H1 (cell line): Measurements from ENCODE around the gene ATP6V1B1. TPM values are rescaled to one million over a fixed set of nuclear protein-coding genes. Genes with fewer than 3 reads are reported as not detected.

ENCODE experiments used
- CTCF ChIA-PET: fragments of 300-600 bp; sonication (Branson Sonifier 250); formaldehyde crosslinking; loops from one replicate; lab custom pipeline; 2021; ENCODE audit not compliant: partially characterized antibody; lab: Charles Lee
- POLR2A ChIA-PET: fragments of 300-600 bp; sonication (Branson Sonifier 250); formaldehyde crosslinking; loops from one replicate; lab custom pipeline; 2021; ENCODE audit warnings: inconsistent platforms; ENCODE audit not compliant: partially characterized antibody; lab: Charles Lee
- DNase-seq, 2 experiments: peaks; one replicate each; pipeline versions ENCODE4 v3.0.0 to v3.0.0-alpha.2; 2010 to 2022; ENCODE audit warnings: low spot score in 2 of 2, low read depth in 1 of 2, mixed read lengths in 1 of 2
- FAIRE-seq: peaks from 2 replicates; lab custom pipeline; 2011; peaks lifted over from hg19 to GRCh38; lab: Jason Lieb, UNC
- H2AFZ ChIP-seq: 2 replicates; pipeline ENCODE4 v1.8.1; 2012; ENCODE audit warnings: low read length, inconsistent platforms
- H2AK5ac ChIP-seq: 2 replicates; pipeline ENCODE4 v1.6.1; 2013; ENCODE audit warnings: low read depth, low read length
- H2BK120ac ChIP-seq: replicated peaks from 2 replicates; pipeline ENCODE3; 2013; ENCODE audit warnings: low read depth, low read length, inconsistent platforms
- H2BK12ac ChIP-seq: 2 replicates; pipeline ENCODE4 v1.6.1; 2013; ENCODE audit warnings: low read depth, low read length
- H2BK15ac ChIP-seq: 2 replicates; pipeline ENCODE4 v1.6.1; 2013; ENCODE audit warnings: low read length
- H2BK20ac ChIP-seq: 2 replicates; pipeline ENCODE4 v1.6.1; 2013; ENCODE audit warnings: low read length
- H2BK5ac ChIP-seq: 2 replicates; pipeline ENCODE4 v1.6.1; 2013; ENCODE audit warnings: low read depth, low read length
- H3K14ac ChIP-seq: 2 replicates; pipeline ENCODE4 v1.6.1; 2013; ENCODE audit warnings: inconsistent platforms; ENCODE audit not compliant: insufficient read length
- H3K18ac ChIP-seq: 2 replicates; pipeline ENCODE4 v1.6.1; 2013; ENCODE audit warnings: low read length; ENCODE audit errors: extremely low read depth
- H3K23ac ChIP-seq: 2 replicates; pipeline ENCODE4 v1.6.1; 2013; ENCODE audit warnings: inconsistent platforms; ENCODE audit not compliant: insufficient read length
- H3K23me2 ChIP-seq: 2 replicates; pipeline ENCODE4 v1.6.1; 2013; ENCODE audit warnings: low read depth, low read length
- H3K27ac ChIP-seq: 2 replicates; pipeline ENCODE4 v1.6.1; 2011; ENCODE audit warnings: low read depth, low read length, inconsistent platforms
- H3K27me3 ChIP-seq, 4 experiments: replicated peaks in 1 of 4; 1 replicate in 1 of 4; 2 replicates in 3 of 4; pipeline versions ENCODE4 v1.6.1 to v1.8.1; 2011 to 2013; ENCODE audit warnings: low read length in 3 of 4, mild to moderate bottlenecking in 3 of 4, inconsistent platforms in 2 of 4, mixed read lengths in 2 of 4, moderate library complexity in 1 of 4; ENCODE audit not compliant: control insufficient read depth in 3 of 4, insufficient read depth in 3 of 4; ENCODE audit errors: extremely low read depth in 1 of 4
- H3K36me3 ChIP-seq, 4 experiments: 2 replicates each; pipeline versions ENCODE4 v1.6.1 to v1.8.1; 2011 to 2013; ENCODE audit warnings: mild to moderate bottlenecking in 4 of 4, low read length in 3 of 4, moderate library complexity in 2 of 4, control low read depth in 1 of 4, inconsistent platforms in 1 of 4; ENCODE audit not compliant: insufficient read depth in 4 of 4, control insufficient read depth in 2 of 4
- H3K4ac ChIP-seq: replicated peaks from 2 replicates; pipeline ENCODE3; 2013; ENCODE audit warnings: low read length, low read depth, mixed read lengths, inconsistent platforms; ENCODE audit not compliant: insufficient read length
- H3K4me1 ChIP-seq, 4 experiments: replicated peaks in 1 of 4; 1 replicate in 1 of 4; 2 replicates in 3 of 4; pipeline versions ENCODE4 v1.6.1 to v1.8.1; 2011 to 2013; ENCODE audit warnings: low read length in 3 of 4, inconsistent platforms in 2 of 4, mixed read lengths in 1 of 4; ENCODE audit not compliant: insufficient read depth in 4 of 4, control insufficient read depth in 3 of 4
- H3K4me2 ChIP-seq, 2 experiments: 2 replicates each; pipeline versions ENCODE4 v1.6.1 to v1.8.1; 2011 to 2013; ENCODE audit warnings: low read depth in 2 of 2, low read length in 2 of 2, control low read depth in 1 of 2, inconsistent platforms in 1 of 2, mild to moderate bottlenecking in 1 of 2; ENCODE audit not compliant: insufficient read depth in 1 of 2
- H3K4me3 ChIP-seq, 4 experiments: fragments of 200-600, 300-600 bp in 1 of 4; sonication (generic), shearing (Covaris generic), sonication (Bioruptor Twin) in 1 of 4; 2 replicates each; pipeline versions ENCODE4 v1.5.1 to v1.8.1; 2011 to 2016; ENCODE audit warnings: low read length in 4 of 4, low read depth in 3 of 4, control low read depth in 2 of 4, inconsistent platforms in 2 of 4, mild to moderate bottlenecking in 2 of 4, mixed read lengths in 1 of 4, moderate library complexity in 1 of 4; ENCODE audit not compliant: insufficient read depth in 2 of 4; ENCODE audit errors: extremely low read depth in 1 of 4
- H3K56ac ChIP-seq: replicated peaks from 2 replicates; pipeline ENCODE3; 2013; ENCODE audit warnings: low read depth, mild to moderate bottlenecking, mixed read lengths, low read length, inconsistent platforms; ENCODE audit not compliant: insufficient read length
- H3K79me1 ChIP-seq: 2 replicates; pipeline ENCODE4 v1.6.1; 2013; ENCODE audit warnings: low read depth, low read length, control low read depth
- H3K79me2 ChIP-seq, 2 experiments: 2 replicates each; pipeline versions ENCODE4 v1.6.1 to v1.8.1; 2012 to 2013; ENCODE audit warnings: low read length in 2 of 2, mild to moderate bottlenecking in 2 of 2, inconsistent platforms in 1 of 2; ENCODE audit not compliant: insufficient read depth in 2 of 2, control insufficient read depth in 1 of 2
- H3K9ac ChIP-seq, 4 experiments: replicated peaks in 1 of 4; 1 replicate in 1 of 4; 2 replicates in 3 of 4; pipeline versions ENCODE4 v1.6.1 to v1.8.1; 2011 to 2013; ENCODE audit warnings: low read depth in 3 of 4, low read length in 3 of 4, control low read depth in 2 of 4, mild to moderate bottlenecking in 2 of 4, moderate library complexity in 2 of 4, inconsistent platforms in 1 of 4; ENCODE audit errors: extremely low read depth in 1 of 4
- H3K9me3 ChIP-seq, 2 experiments: 2 replicates each; pipeline versions ENCODE4 v1.6.1 to v1.8.1; 2012 to 2013; ENCODE audit warnings: mild to moderate bottlenecking in 2 of 2, moderate library complexity in 2 of 2, control low read depth in 1 of 2, inconsistent platforms in 1 of 2, low read depth in 1 of 2, low read length in 1 of 2, mixed read lengths in 1 of 2; ENCODE audit not compliant: insufficient read depth in 2 of 2
- H4K20me1 ChIP-seq, 2 experiments: replicated peaks in 1 of 2; 2 replicates each; pipeline versions ENCODE3 to v1.8.1; 2011 to 2013; ENCODE audit warnings: inconsistent platforms in 2 of 2, low read length in 2 of 2, mild to moderate bottlenecking in 1 of 2; ENCODE audit not compliant: insufficient read depth in 2 of 2, control insufficient read depth in 1 of 2
- H4K5ac ChIP-seq: 2 replicates; pipeline ENCODE4 v1.6.1; 2013; ENCODE audit warnings: low read length, low read depth, mixed read lengths, inconsistent platforms; ENCODE audit not compliant: insufficient read length
- H4K8ac ChIP-seq: 2 replicates; pipeline ENCODE4 v1.8.0; 2013; ENCODE audit warnings: mild to moderate bottlenecking, moderate library complexity, low read length, inconsistent platforms; ENCODE audit not compliant: insufficient read depth; ENCODE audit errors: extremely low read depth
- H4K91ac ChIP-seq: replicated peaks from 2 replicates; pipeline ENCODE3; 2013; ENCODE audit warnings: low read length, mixed read lengths, inconsistent platforms; ENCODE audit not compliant: insufficient read length
- CTCF ChIP-seq, 3 experiments: IDR thresholded peaks; 1 replicate in 2 of 3; 2 replicates in 1 of 3; pipeline versions ENCODE4 v1.5.1 to v1.6.1; 2011; ENCODE audit warnings: low read length in 3 of 3, mild to moderate bottlenecking in 3 of 3, inconsistent platforms in 2 of 3, low read depth in 1 of 3, moderate library complexity in 1 of 3; ENCODE audit not compliant: insufficient read depth in 1 of 3; ENCODE audit errors: control extremely low read depth in 1 of 3
- SAP30 ChIP-seq: fragments of 300-600 bp; sonication (generic); IDR thresholded peaks from 2 replicates; pipeline ENCODE4 v1.7.1; 2012; ENCODE audit warnings: low read length, moderate library complexity, mild to moderate bottlenecking, inconsistent platforms; ENCODE audit not compliant: insufficient read depth, insufficient replicate concordance
- SUZ12 ChIP-seq: fragments of 200-600 bp; sonication (generic); IDR thresholded peaks from 2 replicates; pipeline ENCODE4 v1.6.1; 2012; ENCODE audit warnings: mild to moderate bottlenecking, inconsistent platforms, low read length, moderate library complexity, mixed read lengths
- WGBS, 2 experiments: shearing (Covaris generic) in 1 of 2; methylation state at CpG; one replicate each; pipeline versions ENCODE4 v1.1.6 to v1.1.7; 2013 to 2015; ENCODE audit warnings: low lambda C conversion rate in 2 of 2, mixed read lengths in 2 of 2, inconsistent platforms in 1 of 2, low coverage in 1 of 2, missing lambda C conversion rate in 1 of 2; ENCODE audit not compliant: insufficient replicate concordance in 2 of 2, insufficient coverage in 1 of 2, insufficient read length in 1 of 2; ENCODE audit errors: extremely low coverage in 1 of 2, missing lambda C conversion rate in 1 of 2; 5-methylcytosine and 5-hydroxymethylcytosine counted together
- polyA plus RNA-seq, 7 experiments: library from polyadenylated mRNA; depleted of rRNA in 3 of 7; stranded (reverse) in 5 of 7; unstranded in 2 of 7; fragments of >200 nt in 5 of 7; fragments of 200-250 nt in 2 of 7; gene quantifications; 1 replicate in 5 of 7; 2 replicates in 1 of 7; 4 replicates in 1 of 7; pipeline versions ENCODE4 v1.2.1 to v1.2.3, GENCODE V29; 2011 to 2013; ENCODE audit warnings: missing spikeins in 2 of 7, mixed read lengths in 2 of 7
- total RNA-seq: library from RNA; stranded (reverse); fragmentation: NEBNext Ultra II Directional; extraction: Animal tissue kit (Norgen Biotek cat#: 25700); gene quantifications from 2 replicates; pipeline ENCODE4 v1.2.1, GENCODE V29; 2021

Gene ATP6V1B1
- total and polyA plus RNA-seq, 2 of the 8 experiments (the other 6 are each of a cell fraction or from before 2014, with no cell fraction given), result not detected

- no peaks in the 10 kb centered on the region; the same call in 1 of the 2 replicates for H3K23me2 ChIP-seq
- H2BK12ac ChIP-seq, result 0 out of 2 replicates have a peak overlapping the region, but pooled peaks have one; percentile 39
- TF ChIP-seq CTCF (IDR thresholded peaks at IDR 0.05; ENCODE audit: control extremely low read depth in 1 of 3, insufficient read depth in 1 of 3, low read depth in 1 of 3, low read length in 3 of 3) (peak in 2 of 3 experiments; percentile 17 to 32; a peak in 1 of 4 replicates), SAP30 (no peak), SUZ12 (no peak)
- TF ChIP-seq, all 59 proteins: peak for 1
- no peak overlapping the region for H3K4me3 ChIP-seq
- H3K9ac ChIP-seq, result no peak overlapping the region; a peak in 1 of 7 replicates
- POLR2A ChIA-PET, result interaction anchor here (1.4 kb wide), 1 partner anchor 61 kb away, joined by 3 read pairs; the partner anchor contains the start of gene NAGK
- FAIRE-seq (no peak), DNase-seq (no peak)
- 83% methylated on average over 5 of the region's 5 CpGs; no CpG with 5 or more reads in 1 of the 2 experiments for WGBS, 2 experiments
- H4K5ac ChIP-seq, result no peak overlapping the region
- no peak overlapping the region for H3K4me2 ChIP-seq
- H4K20me1 ChIP-seq, result no peaks in the 10 kb centered on the region
- no peak overlapping the region for H3K56ac ChIP-seq
- no peak overlapping the region for H3K4ac ChIP-seq
- no peak overlapping the region for H2AK5ac ChIP-seq
- H3K4me1 ChIP-seq, result peaks cover 0 to 5% (median under 1%) of the 10 kb centered on the region in 4 experiments; a peak in 3 of 7 replicates
- H2BK5ac ChIP-seq, result no peak overlapping the region
- H3K27me3 ChIP-seq, result no peaks in the 10 kb centered on the region; a peak in 1 of 7 replicates
- no peak overlapping the region for H4K91ac ChIP-seq
- H2BK20ac ChIP-seq, result 0 out of 2 replicates have a peak overlapping the region, but pooled peaks have one; percentile 48
- no peak overlapping the region for H2BK15ac ChIP-seq
- no peaks in the 10 kb centered on the region for H3K79me2 ChIP-seq
- H2AFZ ChIP-seq, result no peak overlapping the region
- H3K23ac ChIP-seq, result no peak overlapping the region
- CTCF ChIA-PET, result interaction anchor here (0.6 to 3.1 kb wide), 13 partner anchors 14 to 161 kb away, joined by 3 to 21 read pairs (median 4); partner anchors contain the start of gene NAGK
- H2BK120ac ChIP-seq, result no peak overlapping the region
- H3K36me3 ChIP-seq, result no peaks in the 10 kb centered on the region
- no peak overlapping the region for H4K8ac ChIP-seq
- H3K79me1 ChIP-seq, result no peaks in the 10 kb centered on the region
- H3K9me3 ChIP-seq, result no peaks in the 10 kb centered on the region
- no peak overlapping the region for H3K18ac ChIP-seq
- H3K27ac ChIP-seq, result no peak overlapping the region
- H3K14ac ChIP-seq, result no peak overlapping the region
Observed at GRCh38 chr2:71006955-71007799, 71.5 kb downstream of the ATP6V1B1 start.
